Right renal cortex interstitium (tissue), 3 donors: ENCODE measurements around the gene GIMAP7. TPM values are rescaled to one million over a fixed set of nuclear protein-coding genes. Genes with fewer than 3 reads are reported as not detected.
"Not testable (repeated sequence)": the region's sequence is repeated elsewhere in the genome, so short reads cannot be mapped to it uniquely, and the experiment has no call there.

ENCODE experiments used
- DNase-seq, 3 donors: peaks; one replicate each; pipeline ENCODE4 v3.0.0-alpha.2; 2013; ENCODE audit warnings: low read depth in 3 of 3, low spot score in 2 of 3
- polyA plus RNA-seq, 3 donors: library from polyadenylated mRNA; unstranded; fragments of 120-200 nt; gene quantifications; one replicate each; pipeline ENCODE4 v1.2.1, GENCODE V29; 2013; ENCODE audit not compliant: insufficient read length in 3 of 3

The GIMAP7 gene
- polyA plus RNA-seq = 10 to 100 TPM; 19.2 to 20.2 (median 20.1) TPM

DNA sequence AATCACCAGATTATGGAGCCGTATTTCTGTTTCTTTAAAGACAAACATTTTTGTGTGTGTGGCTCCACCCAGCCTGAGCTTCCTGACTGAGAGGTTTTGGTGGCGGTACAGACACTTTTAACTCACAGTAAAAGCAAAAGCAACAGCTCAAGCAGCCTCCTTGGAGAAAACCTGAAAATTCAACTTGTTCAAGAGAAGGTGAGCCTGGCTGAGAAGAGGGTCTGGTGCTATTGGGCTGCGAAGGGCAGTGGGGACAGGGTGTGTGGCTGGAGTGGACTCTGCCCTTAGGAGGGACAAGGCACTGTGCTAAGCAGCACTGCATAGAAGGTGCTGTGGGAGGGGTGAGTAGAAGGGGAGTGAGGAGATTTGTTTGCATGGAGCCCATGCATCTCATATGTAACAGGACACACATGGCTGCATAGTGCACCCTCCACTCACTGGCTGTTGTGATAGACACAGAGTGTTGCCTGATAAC, at the start of gene GIMAP7:
GIMAP7 (plus strand) TSS at position 125 of the 475 bp plus-strand sequence. CDS start 5,103 bp downstream, outside the sequence.
- DNase-seq = no peak

DNA sequence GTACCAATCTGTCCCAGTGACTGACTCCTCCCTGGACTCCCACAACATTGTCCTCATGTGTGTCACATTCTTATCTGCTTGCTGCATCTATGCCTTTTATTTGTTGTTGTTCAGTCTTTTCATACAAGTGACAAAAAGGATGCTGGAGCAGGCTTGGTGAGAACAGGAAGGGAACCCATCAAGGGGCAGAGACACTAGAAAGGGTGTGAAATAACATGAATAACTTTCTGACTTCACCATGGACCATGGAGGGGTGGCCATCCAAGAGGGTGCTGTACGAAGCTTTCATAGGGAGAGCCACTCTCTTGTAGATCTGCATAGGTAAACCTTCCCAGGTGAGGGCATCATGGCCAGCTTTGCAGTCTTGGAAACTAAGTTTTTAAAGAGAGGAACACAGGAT, 49.7 kb upstream of the GIMAP7 start:
- no peak for DNase-seq

DNA sequence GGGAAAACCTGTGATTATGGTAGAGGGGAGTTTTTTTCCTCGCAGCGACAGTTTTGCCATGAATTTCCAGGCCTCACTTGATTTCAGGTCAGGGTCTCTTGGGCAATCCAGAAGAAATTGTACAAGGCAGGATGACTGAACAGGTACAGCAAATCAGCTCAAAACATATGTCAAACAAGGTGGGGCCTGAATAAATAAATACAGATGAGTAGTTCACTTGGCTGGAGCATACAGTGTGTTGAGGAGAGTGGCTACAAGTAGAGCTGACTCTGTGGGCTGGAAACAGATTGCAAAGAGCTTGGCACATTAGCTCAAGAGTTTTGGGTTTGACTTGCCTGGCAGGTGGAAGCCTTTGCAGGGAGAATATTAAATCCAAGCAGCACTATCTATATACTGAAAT, 49.3 kb upstream of the GIMAP7 start:
- no peak for DNase-seq

DNA sequence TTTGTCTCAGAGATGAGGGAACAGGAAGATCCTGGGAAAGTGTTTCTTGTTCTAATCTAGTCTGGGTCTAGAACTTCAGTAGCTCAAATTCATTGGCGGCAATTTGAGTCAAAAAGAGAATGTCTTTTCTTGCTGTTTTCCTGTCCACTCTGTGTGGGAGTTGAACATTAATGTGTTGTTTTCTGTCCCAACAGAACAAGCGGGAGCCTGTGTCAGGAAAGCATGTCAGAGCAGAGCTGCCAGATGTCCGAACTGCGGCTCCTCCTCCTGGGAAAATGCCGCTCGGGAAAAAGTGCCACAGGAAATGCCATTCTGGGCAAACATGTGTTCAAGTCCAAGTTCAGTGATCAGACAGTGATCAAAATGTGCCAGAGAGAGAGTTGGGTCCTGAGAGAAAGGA, 48.2 kb upstream of the GIMAP7 start:
- DNase-seq = no peak

DNA sequence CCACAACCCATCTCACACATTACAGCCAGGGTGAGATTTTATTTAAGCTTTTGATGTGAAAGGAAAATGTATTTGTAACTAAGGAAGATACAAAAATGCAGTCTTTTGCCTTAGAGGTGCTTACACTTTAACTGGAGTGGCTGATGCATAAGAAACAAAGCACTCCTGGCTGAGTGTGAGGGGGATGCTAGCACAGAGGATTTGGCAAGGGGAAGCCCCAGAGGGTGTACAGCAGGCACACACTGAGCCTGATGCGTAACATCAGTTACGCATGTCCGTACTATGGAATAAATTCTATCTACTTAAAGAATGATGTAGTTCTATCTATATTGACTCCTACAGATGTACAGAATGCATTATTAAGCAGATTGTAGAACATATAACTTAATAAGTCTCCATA, 46.4 kb upstream of the GIMAP7 start:
- DNase-seq = no peak

DNA sequence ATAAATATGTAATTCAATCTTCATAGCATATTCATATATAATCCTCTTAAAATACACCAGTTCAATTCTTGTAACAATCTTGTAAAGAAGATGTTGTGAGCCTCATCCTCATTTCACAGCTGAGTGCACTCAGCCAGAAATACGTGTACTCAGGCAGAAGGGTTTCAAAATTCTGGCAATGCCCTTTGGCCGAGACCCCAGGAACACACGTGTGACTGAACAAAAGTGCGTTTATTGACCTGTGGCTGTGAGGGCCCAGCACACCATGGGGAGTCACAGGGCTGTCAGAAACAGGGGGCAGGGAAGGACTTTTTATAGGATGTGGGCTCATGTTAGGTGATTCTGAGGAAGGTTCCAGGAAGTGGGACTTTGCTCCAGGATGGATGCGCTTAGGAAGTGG, 42.8 kb upstream of the GIMAP7 start:
- DNase-seq = no peak

DNA sequence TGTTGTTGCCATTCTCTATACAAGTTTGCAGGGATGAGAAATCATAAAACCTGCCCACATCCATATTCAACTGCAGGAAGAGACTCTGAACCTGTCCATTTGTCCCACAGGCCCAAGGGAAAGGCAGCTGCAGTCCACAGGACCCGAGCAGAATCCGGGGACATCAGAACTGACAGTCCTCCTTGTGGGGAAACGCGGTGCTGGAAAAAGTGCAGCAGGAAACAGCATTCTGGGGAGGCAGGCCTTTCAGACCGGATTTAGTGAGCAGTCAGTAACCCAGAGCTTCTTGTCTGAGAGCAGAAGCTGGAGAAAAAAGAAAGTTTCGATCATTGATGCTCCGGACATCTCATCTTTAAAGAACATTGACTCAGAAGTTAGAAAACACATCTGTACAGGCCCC, 40.8 kb upstream of the GIMAP7 start:
- DNase-seq = no peak

DNA sequence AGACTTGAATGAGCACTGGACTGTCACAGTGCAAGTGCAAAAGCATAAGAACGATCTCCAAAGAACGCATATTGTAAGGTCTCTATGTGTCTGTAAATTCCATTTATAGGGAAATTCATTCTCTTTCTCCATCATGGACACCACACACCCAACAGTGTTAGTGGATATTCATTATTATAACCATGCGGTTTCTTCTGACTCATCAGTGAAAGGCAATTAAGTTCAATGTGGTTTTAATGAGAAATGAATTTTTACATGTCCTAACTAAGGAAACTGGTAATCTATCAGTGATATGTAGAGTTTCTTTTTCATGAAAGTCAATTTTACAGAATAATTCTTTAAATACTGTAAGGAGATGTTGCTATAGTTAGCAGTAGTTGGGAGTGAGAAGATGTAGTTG, 38.4 kb upstream of the GIMAP7 start:
- no peak for DNase-seq

DNA sequence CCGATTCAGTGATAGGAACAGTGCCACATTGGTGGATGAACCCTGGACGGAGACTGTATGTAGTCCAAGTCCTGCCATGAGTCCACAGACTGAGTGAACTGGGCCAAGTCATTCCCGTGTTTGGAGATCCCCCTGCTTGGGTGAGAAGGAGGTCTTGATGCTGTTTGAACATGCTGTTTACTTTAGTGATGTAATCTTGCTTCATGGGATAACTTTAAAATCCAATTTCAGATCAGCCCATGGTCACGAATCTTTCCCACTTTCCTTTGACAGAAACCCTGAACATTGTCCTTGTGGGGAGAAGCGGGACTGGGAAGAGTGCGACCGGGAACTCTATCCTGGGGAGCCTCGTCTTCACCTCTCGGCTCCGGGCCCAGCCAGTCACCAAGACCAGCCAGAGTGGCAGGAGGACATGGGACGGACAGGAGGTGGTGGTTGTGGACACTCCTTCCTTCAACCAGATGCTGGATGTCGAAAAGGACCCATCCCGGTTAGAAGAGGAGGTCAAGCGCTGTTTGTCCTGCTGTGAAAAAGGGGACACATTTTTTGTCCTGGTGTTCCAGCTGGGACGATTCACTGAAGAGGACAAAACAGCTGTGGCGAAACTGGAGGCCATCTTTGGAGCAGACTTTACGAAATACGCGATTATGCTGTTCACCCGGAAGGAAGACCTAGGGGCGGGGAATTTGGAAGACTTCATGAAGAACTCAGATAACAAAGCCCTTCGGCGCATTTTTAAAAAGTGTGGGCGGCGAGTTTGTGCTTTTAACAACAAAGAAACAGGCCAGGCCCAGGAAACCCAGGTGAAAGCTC, 37.6 kb upstream of the GIMAP7 start:
- DNase-seq = no peak

DNA sequence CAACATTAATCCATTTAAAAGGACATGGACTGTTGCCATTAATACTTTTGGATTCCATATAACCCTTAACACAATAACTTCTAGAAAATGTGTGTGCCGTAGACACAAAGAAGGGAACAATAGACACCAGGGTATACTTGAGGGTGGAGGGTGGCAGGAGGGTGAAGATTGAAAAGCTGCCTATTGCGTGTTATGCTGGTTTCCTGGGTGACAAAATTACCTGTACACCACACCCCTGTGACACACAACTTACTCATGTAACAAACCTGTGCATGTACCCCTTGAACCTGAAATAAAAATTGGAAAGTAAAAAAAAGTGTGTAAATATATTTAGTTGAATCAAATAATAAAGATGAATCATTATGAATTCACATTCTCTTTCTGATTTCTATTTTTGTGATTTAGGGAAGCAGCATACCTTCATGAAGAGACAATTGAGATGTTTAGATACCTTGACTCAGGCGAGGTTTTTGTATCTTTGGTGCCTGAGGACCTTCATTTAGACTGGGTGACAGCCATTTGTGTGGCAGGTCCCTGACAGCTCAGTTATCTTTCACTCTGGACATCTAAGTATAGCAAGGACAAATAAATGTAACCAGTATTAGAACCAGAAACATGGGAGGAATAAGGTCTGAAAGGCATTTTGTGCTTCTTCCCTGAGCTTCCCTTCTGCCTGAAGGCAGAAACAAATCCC, 35.5 kb upstream of the GIMAP7 start:
- DNase-seq = no peak

DNA sequence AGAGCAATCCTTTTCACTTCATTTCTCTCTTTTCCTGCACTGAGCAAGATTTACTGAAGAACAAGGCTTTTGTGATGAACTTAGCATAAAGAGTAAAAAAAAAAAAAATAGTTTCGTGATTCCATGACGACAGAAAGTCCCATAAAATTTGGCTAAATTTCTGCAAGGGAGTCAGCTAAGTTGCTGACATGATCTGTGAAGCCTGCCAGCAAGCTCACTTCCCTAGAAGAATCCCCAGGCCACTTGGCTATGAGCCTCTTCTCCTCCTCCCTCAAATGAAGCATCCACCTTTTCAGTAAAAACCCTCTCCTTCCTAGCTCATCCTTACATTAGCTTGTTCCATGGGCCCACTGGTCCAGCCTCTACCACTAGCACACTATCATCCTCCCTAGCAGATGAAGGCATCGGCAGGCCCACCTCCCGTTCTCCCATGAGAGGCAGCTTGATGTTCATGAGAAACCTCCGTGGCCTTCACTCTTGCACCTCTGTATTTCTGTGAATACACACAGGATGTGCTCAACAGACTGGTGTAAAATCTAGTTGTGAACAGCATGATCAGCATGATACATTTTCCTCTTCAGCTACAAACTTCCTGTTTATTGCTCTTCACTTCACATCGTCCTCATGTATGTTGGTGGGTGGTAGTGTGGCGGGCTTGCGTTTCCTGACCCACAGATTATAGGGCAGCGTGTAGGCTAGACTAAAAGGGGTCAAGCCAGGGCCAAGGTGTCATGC, 33.3 kb upstream of the GIMAP7 start:
- no peak for DNase-seq

DNA sequence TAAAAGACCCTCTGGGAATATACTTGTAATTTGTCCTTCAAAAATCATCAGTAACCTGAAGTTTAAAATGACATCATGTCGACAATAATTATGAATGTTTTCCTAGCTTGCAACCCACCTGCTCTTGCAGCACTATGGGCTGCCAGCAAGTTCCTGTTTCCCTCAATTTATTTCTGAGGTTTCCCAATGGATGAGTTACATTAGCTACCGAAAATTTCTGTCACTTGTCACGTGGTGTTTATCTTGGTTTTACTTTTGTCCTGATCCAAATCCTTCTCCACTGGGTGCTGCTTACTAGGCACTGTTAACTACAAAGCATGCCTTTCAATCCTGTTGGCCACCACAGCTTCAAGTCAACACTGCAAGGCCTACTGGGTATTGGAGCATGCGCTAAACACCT, 32.8 kb upstream of the GIMAP7 start:
- no peak for DNase-seq

DNA sequence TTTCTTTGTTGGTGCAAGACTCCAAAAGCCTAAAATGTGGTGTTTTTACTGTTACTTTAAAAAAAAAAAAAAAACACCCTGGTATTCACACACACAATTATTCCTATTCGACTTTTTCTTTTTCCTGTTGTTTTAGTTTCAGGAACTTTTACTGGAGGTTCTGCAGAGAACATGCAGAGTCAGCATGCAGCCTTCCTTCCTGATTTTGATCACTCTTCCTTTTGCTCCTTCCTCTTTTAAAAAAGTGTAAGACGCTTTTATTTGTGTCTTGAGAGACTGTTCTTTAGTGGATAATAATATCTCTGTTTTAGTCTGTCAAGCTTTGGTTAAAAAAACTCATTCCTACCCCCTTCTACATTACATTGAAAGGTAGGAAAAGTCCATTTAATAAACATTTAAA, 31.2 kb upstream of the GIMAP7 start:
- DNase-seq = not testable (repeated sequence)

DNA sequence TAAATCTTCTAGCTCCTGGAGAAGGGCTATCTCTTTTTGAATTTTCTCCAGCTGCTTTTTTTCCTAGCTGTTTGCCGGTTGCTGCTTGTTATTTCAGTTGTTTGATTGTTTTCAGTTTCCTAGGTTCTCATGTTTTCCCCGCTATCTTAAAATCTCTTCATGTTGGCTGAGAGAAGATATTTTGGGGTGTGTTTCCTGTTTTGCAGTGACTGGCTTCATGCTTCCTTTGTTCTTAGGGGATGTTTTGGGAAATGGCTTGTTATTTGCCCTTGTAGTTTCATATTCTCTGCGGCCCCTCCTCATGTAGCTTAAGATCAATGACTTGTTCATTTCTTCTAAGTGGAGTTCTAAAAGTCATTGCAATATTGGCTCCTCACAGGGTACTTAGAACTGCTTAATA, 30.6 kb upstream of the GIMAP7 start:
- not testable (repeated sequence) for DNase-seq

DNA sequence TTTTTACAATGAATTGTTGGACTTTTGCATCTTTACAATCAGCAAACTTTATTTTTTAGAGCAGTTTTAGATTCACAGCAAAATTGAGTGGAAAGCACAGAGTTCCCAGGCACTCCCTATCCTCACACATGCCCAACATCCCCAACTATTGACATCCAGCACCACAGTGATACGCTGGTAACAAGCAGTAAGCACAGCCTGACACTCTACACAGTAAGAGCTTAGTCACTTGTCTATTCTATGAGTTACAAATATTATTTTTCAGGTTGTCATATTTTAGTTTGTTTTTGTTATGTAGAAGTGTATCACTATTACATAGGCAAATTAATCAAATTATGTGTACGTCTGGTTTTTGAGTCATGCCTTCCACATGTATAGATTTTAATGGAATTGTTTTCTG, 27.0 kb upstream of the GIMAP7 start:
- no peak for DNase-seq

DNA sequence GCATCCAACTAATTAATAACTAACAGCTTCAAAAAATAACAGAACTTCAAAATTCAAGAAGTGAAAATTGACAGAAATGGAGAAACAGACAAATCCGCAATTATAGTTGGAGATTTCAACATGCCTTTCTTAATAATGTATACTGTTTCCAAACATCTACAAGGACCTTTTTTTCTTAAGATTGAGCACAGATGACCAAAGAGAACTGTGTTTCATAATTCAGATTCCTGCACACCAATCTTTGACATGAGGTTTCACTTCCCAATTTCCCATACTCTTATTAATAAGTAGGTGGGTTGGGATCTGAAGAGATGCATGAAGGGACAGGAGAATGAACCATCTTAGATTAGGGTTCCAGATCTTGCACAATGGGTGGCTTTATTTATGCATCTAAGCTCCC, 24.9 kb upstream of the GIMAP7 start:
- DNase-seq = no peak

DNA sequence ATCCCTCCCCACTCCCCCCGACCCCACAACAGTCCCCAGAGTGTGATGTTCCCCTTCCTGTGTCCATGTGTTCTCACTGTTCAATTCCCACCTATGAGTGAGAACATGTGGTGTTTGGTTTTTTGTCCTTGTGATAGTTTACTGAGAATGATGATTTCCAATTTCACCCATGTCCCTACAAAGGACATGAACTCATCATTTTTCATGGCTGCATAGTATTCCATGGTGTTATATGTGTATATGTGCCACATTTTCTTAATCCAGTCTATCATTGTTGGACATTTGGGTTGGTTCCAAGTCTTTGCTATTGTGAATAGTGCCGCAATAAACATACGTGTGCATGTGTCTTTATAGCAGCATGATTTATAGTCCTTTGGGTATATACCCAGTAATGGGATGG, 21.2 kb upstream of the GIMAP7 start:
- DNase-seq = not testable (repeated sequence)

DNA sequence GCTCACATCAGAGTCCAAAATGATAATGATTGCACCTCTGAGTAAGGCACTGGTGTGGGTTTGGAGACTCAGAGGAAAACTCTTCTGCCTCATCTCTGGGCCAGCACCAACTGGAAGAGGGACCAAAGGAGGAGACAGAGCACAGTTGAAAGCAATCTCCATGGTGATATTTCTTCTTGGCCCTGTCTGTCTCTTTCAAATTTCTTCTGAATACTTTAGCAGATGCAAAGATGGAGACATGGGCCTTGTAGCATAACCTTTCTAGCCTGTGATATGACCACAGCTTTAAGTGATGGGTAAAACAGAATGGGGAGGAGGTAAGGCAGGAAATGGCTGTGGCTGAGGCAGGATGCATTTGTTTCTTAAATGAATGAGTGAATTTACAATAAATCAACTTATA, 12.2 kb upstream of the GIMAP7 start:
- DNase-seq = no peak

DNA sequence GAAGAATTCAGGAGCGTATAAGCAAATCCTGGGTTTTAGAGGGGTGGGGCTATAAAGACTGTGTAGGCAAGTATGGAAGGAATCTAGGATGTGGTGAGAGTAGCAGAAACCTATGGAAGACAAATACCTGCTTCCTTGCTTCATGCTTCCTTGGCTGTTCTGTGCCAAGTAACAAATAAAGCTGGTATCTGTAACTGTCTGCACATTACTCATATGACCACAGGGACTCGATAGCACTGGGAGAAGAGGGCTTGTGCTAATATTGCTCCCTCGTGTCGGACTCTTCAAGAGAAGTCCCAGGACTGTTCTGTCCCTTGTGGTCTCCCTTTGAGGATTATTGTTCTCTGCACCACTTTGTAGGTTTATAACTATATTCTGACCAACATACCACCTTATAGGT, 11.5 kb upstream of the GIMAP7 start:
- no peak for DNase-seq

DNA sequence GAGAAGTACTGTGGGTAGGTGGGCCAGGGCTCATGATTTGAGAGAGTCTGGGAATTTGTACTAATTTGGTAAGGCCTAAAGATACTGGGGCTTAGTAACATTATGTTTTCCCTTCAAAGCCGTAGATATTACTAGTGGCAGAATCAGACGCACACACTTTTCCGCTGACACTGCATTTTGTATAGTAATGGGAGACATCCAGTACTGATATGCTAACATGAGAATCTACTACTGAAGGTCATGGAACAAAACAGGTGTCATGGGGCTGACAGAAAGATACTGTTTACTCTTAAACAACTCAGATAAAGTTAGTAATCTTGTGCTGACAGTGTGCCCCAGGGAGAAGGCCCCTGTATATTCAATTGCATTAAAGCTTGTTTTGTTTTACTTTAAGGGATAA, 11.1 kb upstream of the GIMAP7 start:
- DNase-seq = no peak

DNA sequence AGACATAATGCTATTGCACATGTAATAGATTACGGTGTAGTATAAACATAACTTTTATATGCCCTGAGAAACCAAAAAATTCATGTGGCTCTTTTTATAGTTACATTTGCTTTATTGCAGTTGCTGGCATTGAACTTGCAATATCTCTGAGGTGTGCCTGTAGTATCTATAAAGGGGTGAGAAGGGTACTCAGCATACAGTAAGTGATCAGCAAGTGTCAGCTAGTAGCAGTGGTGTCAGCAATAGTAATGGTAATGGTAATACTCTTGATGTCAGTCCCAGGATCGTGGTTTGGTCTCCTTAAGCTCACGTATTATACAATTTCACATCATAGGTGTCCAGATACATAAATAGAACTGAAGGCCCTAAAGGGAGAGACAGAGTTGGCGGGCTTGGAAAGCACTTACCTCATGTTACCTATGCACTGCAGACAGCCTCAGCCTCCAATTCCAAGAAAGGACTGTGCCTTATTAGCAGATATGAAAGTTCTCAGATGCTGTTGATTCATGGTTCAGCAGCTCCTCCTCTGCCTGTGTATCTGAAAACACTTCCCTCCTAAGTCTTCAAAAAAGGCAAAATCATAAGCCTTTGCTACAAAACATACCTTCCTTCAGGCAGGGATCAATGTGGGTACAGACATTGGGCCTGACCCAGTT, 6.6 kb upstream of the GIMAP7 start:
- DNase-seq = no peak
